WTC11 (cell line): ENCODE measurements around the gene ZNF789. TPM values are rescaled to one million over a fixed set of nuclear protein-coding genes. Genes with fewer than 3 reads are reported as not detected.

Experiments used
- ATAC-seq: fragments of 200-7000 bp; cut with Tn5 transposase; 2 replicates; pipeline ENCODE4 v1.10.0; 2021; ENCODE audit warnings: mild to moderate bottlenecking, moderate library complexity
- CTCF ChIA-PET: fragments of 300-600 bp; sonication (Branson Sonifier 250); formaldehyde crosslinking; loops from one replicate; lab custom pipeline; 2021; ENCODE audit warnings: antibody characterized with exemption; lab: Charles Lee
- POLR2A ChIA-PET: fragments of 350-600 bp; sonication (Branson Sonifier 250); formaldehyde crosslinking; loops from one replicate; lab custom pipeline; 2021; ENCODE audit warnings: antibody characterized with exemption; lab: Charles Lee
- DNase-seq: peaks from one replicate; pipeline ENCODE4 v3.0.0; 2021; ENCODE audit warnings: low spot score
- H3K27ac Mint-ChIP-seq: 2 replicates; pipeline ENCODE4 v1.8.0; 2021; ENCODE audit warnings: mixed read lengths
- H3K27me3 Mint-ChIP-seq: 2 replicates; pipeline ENCODE4 v1.8.0; 2021; ENCODE audit warnings: low read depth, mild to moderate bottlenecking, moderate library complexity, mixed read lengths
- H3K36me3 Mint-ChIP-seq: 2 replicates; pipeline ENCODE4 v1.8.0; 2021; ENCODE audit warnings: mixed read lengths
- H3K4me1 Mint-ChIP-seq: 2 replicates; pipeline ENCODE4 v1.8.0; 2022; ENCODE audit warnings: mixed read lengths
- H3K4me3 Mint-ChIP-seq: 2 replicates; pipeline ENCODE4 v1.8.0; 2021; ENCODE audit warnings: mild to moderate bottlenecking, moderate library complexity, mixed read lengths
- H3K9me3 Mint-ChIP-seq: 2 replicates; pipeline ENCODE4 v1.8.0; 2021; ENCODE audit warnings: mixed read lengths
- ARID4B ChIP-seq: sonication (generic); formaldehyde crosslinking; IDR thresholded peaks from 2 replicates; pipeline ENCODE4 v1.8.0; 2023; ENCODE audit warnings: missing genetic modification reagents, mild to moderate bottlenecking, borderline replicate concordance
- ATF6 ChIP-seq: sonication (generic); formaldehyde crosslinking; IDR thresholded peaks from 2 replicates; pipeline ENCODE4 v1.8.1; 2023; ENCODE audit warnings: mild to moderate bottlenecking, missing genetic modification reagents
- ETV6 ChIP-seq: sonication (generic); formaldehyde crosslinking; IDR thresholded peaks from 2 replicates; pipeline ENCODE4 v1.8.1; 2022; ENCODE audit warnings: mild to moderate bottlenecking, missing genetic modification reagents
- FOXJ3 ChIP-seq: sonication (generic); formaldehyde crosslinking; IDR thresholded peaks from 2 replicates; pipeline ENCODE4 v1.9.0; 2021; ENCODE audit warnings: missing genetic modification reagents, mild to moderate bottlenecking, borderline replicate concordance
- GRHL2 ChIP-seq: fragments of 250-450 bp; sonication (Bioruptor Pico); IDR thresholded peaks from 2 replicates; pipeline ENCODE4 v1.8.0; 2022; ENCODE audit warnings: mild to moderate bottlenecking, moderate library complexity; ENCODE audit not compliant: insufficient replicate concordance, severe bottlenecking
- HMGXB4 ChIP-seq: sonication (generic); formaldehyde crosslinking; IDR thresholded peaks from 2 replicates; pipeline ENCODE4 v1.8.1; 2023; ENCODE audit warnings: mild to moderate bottlenecking, moderate library complexity, missing genetic modification reagents
- MLX ChIP-seq: sonication (generic); formaldehyde crosslinking; IDR thresholded peaks from 2 replicates; pipeline ENCODE4 v1.8.1; 2023; ENCODE audit warnings: mild to moderate bottlenecking, missing genetic modification reagents, moderate library complexity
- NR3C1 ChIP-seq: sonication (generic); formaldehyde crosslinking; conservative IDR thresholded peaks from 2 replicates; pipeline ENCODE4 v1.8.1; 2023; ENCODE audit warnings: low read depth, mild to moderate bottlenecking, missing genetic modification reagents
- PRDM15 ChIP-seq: sonication (generic); formaldehyde crosslinking; IDR thresholded peaks from 2 replicates; pipeline ENCODE4 v1.8.0; 2022; ENCODE audit warnings: missing genetic modification reagents
- RELA ChIP-seq: sonication (generic); formaldehyde crosslinking; IDR thresholded peaks from 2 replicates; pipeline ENCODE4 v1.8.1; 2022; ENCODE audit warnings: missing genetic modification reagents, mild to moderate bottlenecking, borderline replicate concordance
- SMAD4 ChIP-seq: sonication (generic); formaldehyde crosslinking; IDR thresholded peaks from 2 replicates; pipeline ENCODE4 v1.8.0; 2022; ENCODE audit warnings: mild to moderate bottlenecking, missing genetic modification reagents
- STAT6 ChIP-seq: sonication (generic); formaldehyde crosslinking; conservative IDR thresholded peaks from 2 replicates; pipeline ENCODE4 v1.8.1; 2023; ENCODE audit warnings: mild to moderate bottlenecking, low read depth, missing genetic modification reagents, moderate library complexity
- TEAD4 ChIP-seq: sonication (generic); formaldehyde crosslinking; IDR thresholded peaks from 2 replicates; pipeline ENCODE4 v1.8.0; 2022; ENCODE audit warnings: mild to moderate bottlenecking, missing genetic modification reagents
- USF1 ChIP-seq: sonication (generic); formaldehyde crosslinking; IDR thresholded peaks from 2 replicates; pipeline ENCODE4 v1.8.0; 2022; ENCODE audit warnings: mild to moderate bottlenecking, missing genetic modification reagents
- ZNF263 ChIP-seq: sonication (generic); formaldehyde crosslinking; IDR thresholded peaks from 2 replicates; pipeline ENCODE4 v1.8.1; 2022; ENCODE audit warnings: low read depth, mild to moderate bottlenecking, moderate library complexity, missing genetic modification reagents
- ZNF512 ChIP-seq: sonication (generic); formaldehyde crosslinking; IDR thresholded peaks from 2 replicates; pipeline ENCODE4 v1.8.1; 2022; ENCODE audit warnings: missing genetic modification reagents, borderline replicate concordance
- ZNF671 ChIP-seq: fragments of 250-450 bp; sonication (Bioruptor Pico); IDR thresholded peaks from 2 replicates; pipeline ENCODE4 v1.8.0; 2021; ENCODE audit warnings: mild to moderate bottlenecking
- ZSCAN18 ChIP-seq: fragments of 250-450 bp; sonication (Bioruptor Pico); IDR thresholded peaks from 2 replicates; pipeline ENCODE4 v2.1.2; 2022; ENCODE audit warnings: mild to moderate bottlenecking, moderate library complexity
- total RNA-seq: library from RNA; stranded (reverse); gene quantifications from 3 replicates; pipeline ENCODE4 v1.2.3, GENCODE V29; 2021

ZNF789 gene
- total RNA-seq, 1 experiment from 2014 or later: 14.0 TPM

- no peak for DNase-seq
- peaks cover 75% of the 10 kb centered on the region for H3K36me3 Mint-ChIP-seq
- peaks cover 21% of the 10 kb centered on the region for H3K27me3 Mint-ChIP-seq
- H3K4me3 Mint-ChIP-seq: no peak overlapping the region
- H3K4me1 Mint-ChIP-seq: no peaks in the 10 kb centered on the region
- no peak overlapping the region for H3K27ac Mint-ChIP-seq
- peaks cover 59% of the 10 kb centered on the region for H3K9me3 Mint-ChIP-seq
- POLR2A ChIA-PET: no interaction called here
- ATAC-seq: no peak
- CTCF ChIA-PET: no interaction called here
- TF ChIP-seq GRHL2 (CRISPR knock-in tag): no peak
- TF ChIP-seq HMGXB4 (CRISPR knock-in tag): no peak
- TF ChIP-seq ETV6 (CRISPR knock-in tag): no peak
- no peak for TF ChIP-seq ZNF512
- TF ChIP-seq ARID4B (CRISPR knock-in tag): no peak
- no peak for TF ChIP-seq ZNF263 (CRISPR knock-in tag)
- TF ChIP-seq USF1 (CRISPR knock-in tag): no peak
- no peak for TF ChIP-seq ATF6 (CRISPR knock-in tag)
- no peak for TF ChIP-seq STAT6
- TF ChIP-seq ZNF671 (CRISPR knock-in tag): no peak
- TF ChIP-seq RELA: no peak
- no peak for TF ChIP-seq MLX (CRISPR knock-in tag)
- no peak for TF ChIP-seq ZSCAN18 (CRISPR knock-in tag)
- no peak for TF ChIP-seq PRDM15 (CRISPR knock-in tag)
- no peak for TF ChIP-seq SMAD4 (CRISPR knock-in tag)
- TF ChIP-seq FOXJ3 (CRISPR knock-in tag): no peak
- TF ChIP-seq NR3C1 (CRISPR knock-in tag): no peak
- no peak for TF ChIP-seq TEAD4 (CRISPR knock-in tag)
These were observed 58.7 kb downstream of the ZNF789 start for GRCh38 chr7:99531354-99531765.
